NCI-H69 (cell line): ENCODE results near the gene ZNF490.
A peak's percentile ranks its signal among the peaks of the same experiment; 100 is the strongest.
"Not testable (repeated sequence)": the region's sequence is repeated elsewhere in the genome, so short reads cannot be mapped to it uniquely, and the experiment has no call there.

ENCODE experiments used
- DNase-seq: peaks from one replicate; lab custom pipeline; 2025; lab: John Stamatoyannopoulos, UW

Gene ZNF490

GRCh38 chr19:12621253-12622024 lies 10.8 kb upstream of the ZNF490 start:
- not testable (repeated sequence) for DNase-seq

- DNase-seq = no peak
Observed at GRCh38 chr19:12617646-12618045, 7.0 kb upstream of the ZNF490 start.

- DNase-seq = peak; percentile 82
Observed at GRCh38 chr19:12611361-12611699, 717 bp upstream of the ZNF490 start.

GRCh38 chr19:12607631-12608030 lies 3.0 kb downstream of the ZNF490 start:
- no peak for DNase-seq

- no peak for DNase-seq
Observed at GRCh38 chr19:12606796-12607195, 3.8 kb downstream of the ZNF490 start.

GRCh38 chr19:12603714-12604113 lies 6.9 kb downstream of the ZNF490 start:
- no peak for DNase-seq

- no peak for DNase-seq
Observed at GRCh38 chr19:12597594-12597993, 13.0 kb downstream of the ZNF490 start.

- no peak for DNase-seq
Observed at GRCh38 chr19:12596927-12597548, 13.6 kb downstream of the ZNF490 start.

GRCh38 chr19:12596485-12596884 lies 14.1 kb downstream of the ZNF490 start:
- no peak for DNase-seq

- no peak for DNase-seq
Observed at GRCh38 chr19:12581100-12581499, 29.5 kb downstream of the ZNF490 start.

GRCh38 chr19:12580180-12580694 lies 30.4 kb downstream of the ZNF490 start:
- no peak for DNase-seq

GRCh38 chr19:12578641-12579040 lies 32.0 kb downstream of the ZNF490 start:
- no peak for DNase-seq

GRCh38 chr19:12574036-12574435 lies 36.6 kb downstream of the ZNF490 start:
- DNase-seq = peak; percentile 94

GRCh38 chr19:12567951-12568350 lies 42.7 kb downstream of the ZNF490 start:
- no peak for DNase-seq

- not testable (repeated sequence) for DNase-seq
Observed at GRCh38 chr19:12566380-12566779, 44.2 kb downstream of the ZNF490 start.

GRCh38 chr19:12564016-12564664 lies 46.5 kb downstream of the ZNF490 start:
- peak; percentile 89 for DNase-seq

GRCh38 chr19:12555456-12555930 lies 55.1 kb downstream of the ZNF490 start:
- no peak for DNase-seq

- DNase-seq = peak; percentile 99
Observed at GRCh38 chr19:12551060-12551832, 59.4 kb downstream of the ZNF490 start, which contains the start of gene ZNF564. Gene ZNF564, minus strand, starts transcription at chr19:12551482. Its CDS starts 150 bp downstream, at chr19:12551332.

- no peak for DNase-seq
Observed at GRCh38 chr19:12546903-12547302, 63.7 kb downstream of the ZNF490 start.

- DNase-seq = no peak
Observed at GRCh38 chr19:12546068-12546467, 64.5 kb downstream of the ZNF490 start.

- DNase-seq = no peak
Observed at GRCh38 chr19:12545267-12545666, 65.3 kb downstream of the ZNF490 start.

- DNase-seq = no peak
Observed at GRCh38 chr19:12544401-12544876, 66.2 kb downstream of the ZNF490 start.
